C4-2B (cell line): ENCODE data around the gene HOXC13.

ENCODE experiments used
- H3K27ac ChIP-seq: fragments of 450-650 bp; 2 replicates; pipeline ENCODE4 v1.5.1; 2017
- CTCF ChIP-seq: fragments of 450-650 bp; conservative IDR thresholded peaks from 2 replicates; pipeline ENCODE4 v1.5.1; 2017; ENCODE audit warnings: mild to moderate bottlenecking
- ZFX ChIP-seq: fragments of 450-650 bp; IDR thresholded peaks from 2 replicates; pipeline ENCODE4 v1.6.1; 2017

HOXC13 gene

GRCh38 chr12:53952871-53953734 is 14.5 kb downstream of the HOXC13 start:
- no peak overlapping the region for H3K27ac ChIP-seq
- no peak for TF ChIP-seq CTCF
- no peak for TF ChIP-seq ZFX

- H3K27ac ChIP-seq: peak overlapping the region; percentile 48
- no peak for TF ChIP-seq CTCF
- no peak for TF ChIP-seq ZFX
Measured at GRCh38 chr12:53953831-53954693, 15.4 kb downstream of the HOXC13 start.

GRCh38 chr12:53954694-53955035 is 16.0 kb downstream of the HOXC13 start, which contains the start of gene HOXC12:
Gene HOXC12 (plus strand): TSS chr12:53954903. CDS start chr12:53954930, 27 bp downstream.
- H3K27ac ChIP-seq: peak within 1 kb of the TSS; percentile 48

GRCh38 chr12:53955036-53955775 is 16.6 kb downstream of the HOXC13 start:
- TF ChIP-seq CTCF (no peak), ZFX (no peak)
- peak overlapping the region; percentile 48 for H3K27ac ChIP-seq

More at GRCh38 chr12:53954694-53955035, 16.0 kb downstream of the HOXC13 start, which contains the start of gene HOXC12:
- TF ChIP-seq CTCF: no peak
- no peak for TF ChIP-seq ZFX

DNA sequence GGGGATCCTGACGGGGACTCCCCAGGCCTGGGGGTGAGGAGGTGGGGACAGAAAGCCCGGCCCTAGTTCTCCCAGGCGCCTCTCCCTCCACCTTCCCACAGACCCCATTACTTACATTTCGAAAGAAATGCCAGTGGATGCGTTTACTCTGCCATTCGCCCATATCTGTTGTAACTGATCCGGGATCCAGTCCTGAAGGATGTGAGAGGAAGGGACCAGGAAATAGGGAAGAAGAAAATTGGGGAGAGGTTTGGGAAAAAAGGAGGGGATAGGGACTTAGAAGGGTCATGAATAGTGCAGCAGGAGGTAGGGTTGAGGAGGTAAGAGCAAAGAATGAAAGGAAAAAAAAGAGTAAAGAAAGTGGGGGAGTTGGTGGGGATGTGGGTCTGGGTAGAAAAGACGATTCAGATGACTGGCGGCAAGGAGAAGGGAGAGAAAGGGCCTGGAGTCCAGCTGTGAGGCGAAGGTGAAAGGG is 17.2 kb downstream of the HOXC13 start:
- H3K27ac ChIP-seq: no peak overlapping the region
- TF ChIP-seq CTCF: no peak

- no peak overlapping the region for H3K27ac ChIP-seq
- TF ChIP-seq CTCF (no peak), ZFX (no peak)
Measured at GRCh38 chr12:53956251-53956887, 17.7 kb downstream of the HOXC13 start.
